ENCODE data around the gene NPY2R.

NPY2R gene, protein sequence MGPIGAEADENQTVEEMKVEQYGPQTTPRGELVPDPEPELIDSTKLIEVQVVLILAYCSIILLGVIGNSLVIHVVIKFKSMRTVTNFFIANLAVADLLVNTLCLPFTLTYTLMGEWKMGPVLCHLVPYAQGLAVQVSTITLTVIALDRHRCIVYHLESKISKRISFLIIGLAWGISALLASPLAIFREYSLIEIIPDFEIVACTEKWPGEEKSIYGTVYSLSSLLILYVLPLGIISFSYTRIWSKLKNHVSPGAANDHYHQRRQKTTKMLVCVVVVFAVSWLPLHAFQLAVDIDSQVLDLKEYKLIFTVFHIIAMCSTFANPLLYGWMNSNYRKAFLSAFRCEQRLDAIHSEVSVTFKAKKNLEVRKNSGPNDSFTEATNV

GRCh38 chr4:155208258-155209054 is at the start of gene NPY2R:
Gene NPY2R (plus strand): TSS chr4:155208636. CDS start chr4:155213940, 5,304 bp downstream.
- no peak for DNase-seq (ENCODE audit: low spot score)

DNA sequence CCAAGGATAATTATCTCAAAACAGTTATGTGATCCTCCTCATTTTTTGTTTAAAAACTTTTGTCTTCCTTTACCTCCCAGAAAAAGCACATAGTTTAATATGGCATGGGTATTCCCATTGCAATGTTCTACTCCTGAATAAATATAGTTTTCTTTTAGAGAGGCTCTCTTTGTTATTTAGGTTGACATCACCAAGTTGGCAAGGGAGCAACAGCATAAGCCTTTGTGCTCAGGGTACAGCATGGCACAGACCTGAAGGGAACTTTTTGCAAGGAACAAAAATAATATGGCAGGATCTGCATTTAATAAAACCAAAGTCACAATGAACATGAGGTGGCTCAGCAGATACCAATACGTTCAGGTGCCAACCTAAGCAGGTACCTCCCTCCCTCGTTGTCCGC is 47.1 kb upstream of the NPY2R start:
- DNase-seq (ENCODE audit: low spot score) = no peak

DNA sequence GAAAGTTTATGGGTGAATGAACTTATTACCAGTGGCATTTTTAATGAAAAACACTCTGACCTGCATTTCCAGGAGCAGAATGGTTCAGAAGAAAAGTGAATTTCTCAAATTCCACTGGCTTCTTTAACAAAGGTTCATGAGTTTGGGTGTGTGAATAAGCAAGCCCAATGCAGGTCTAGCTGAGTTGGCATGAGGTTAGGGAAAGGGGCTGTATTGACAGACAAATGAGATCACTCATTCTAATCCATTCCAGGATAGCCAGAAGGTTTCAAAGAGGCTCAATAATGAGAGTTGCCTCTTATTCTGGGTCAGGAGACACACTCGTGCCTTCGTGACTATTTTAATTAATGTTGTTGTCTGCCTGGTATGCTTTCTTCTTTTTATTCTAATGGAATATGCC is 43.7 kb upstream of the NPY2R start:
- no peak for DNase-seq (ENCODE audit: low spot score)

DNA sequence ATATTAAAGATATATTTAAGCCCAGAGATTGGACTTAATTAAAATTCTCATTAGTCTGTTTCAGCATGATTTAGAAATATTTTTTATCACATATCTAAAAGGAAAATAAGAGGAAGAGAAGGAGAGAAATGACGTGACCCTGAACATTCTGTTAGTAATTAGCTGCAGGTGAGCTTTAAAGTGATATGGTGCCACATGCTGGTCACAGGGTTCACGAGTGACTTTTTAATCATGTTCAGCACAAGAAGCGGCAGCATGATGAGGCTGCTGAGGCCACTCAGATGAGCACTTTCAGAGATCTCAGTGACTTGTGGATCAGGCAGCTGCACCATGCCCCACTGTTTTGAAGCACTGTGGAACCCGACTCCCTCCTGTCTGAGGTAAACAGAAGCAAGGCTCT is 37.9 kb upstream of the NPY2R start:
- DNase-seq (ENCODE audit: low spot score) = no peak

DNA sequence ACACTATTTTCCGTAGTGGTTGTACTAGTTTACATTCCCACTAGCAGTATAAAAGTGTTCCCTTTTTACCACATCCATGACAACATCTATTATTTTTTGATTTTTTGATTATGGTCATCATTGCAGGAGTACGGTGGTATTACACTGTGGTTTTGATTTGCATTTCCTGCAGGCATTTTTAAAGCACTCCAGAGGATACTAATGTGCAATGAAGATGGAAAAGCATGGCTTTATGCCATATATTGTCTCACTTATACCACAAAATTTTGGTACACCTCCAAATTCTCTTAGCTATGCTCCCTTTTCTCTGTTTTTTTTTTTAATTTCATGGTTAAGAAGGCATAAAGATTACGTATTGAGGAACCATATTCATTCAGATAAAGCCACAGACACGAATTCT is 35.1 kb upstream of the NPY2R start:
- DNase-seq (ENCODE audit: low spot score) = no peak

DNA sequence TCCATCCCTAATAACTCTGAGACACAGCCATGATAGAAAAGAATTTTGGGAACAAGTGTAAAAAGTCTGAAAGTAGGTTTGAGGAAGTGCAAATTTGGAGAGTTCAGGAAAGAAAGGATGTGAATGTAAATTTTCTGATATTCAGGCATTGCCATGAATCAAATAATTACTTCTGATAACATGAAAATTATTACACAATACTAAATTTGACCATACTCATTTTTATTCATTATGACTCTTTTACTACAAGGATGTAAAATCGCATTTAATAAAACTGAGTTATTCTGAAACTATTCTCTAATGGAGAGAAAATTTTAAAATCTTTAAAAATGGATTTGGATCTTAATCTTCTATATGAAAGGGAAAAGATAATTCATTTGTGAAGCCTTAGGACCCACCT is 33.8 kb upstream of the NPY2R start:
- DNase-seq (ENCODE audit: low spot score) = no peak

- DNase-seq (ENCODE audit: low spot score) = no peak
Measured at GRCh38 chr4:155179216-155179615, 29.2 kb upstream of the NPY2R start.

- no peak for DNase-seq (ENCODE audit: low spot score)
Measured at GRCh38 chr4:155186972-155187371, 21.5 kb upstream of the NPY2R start.

DNA sequence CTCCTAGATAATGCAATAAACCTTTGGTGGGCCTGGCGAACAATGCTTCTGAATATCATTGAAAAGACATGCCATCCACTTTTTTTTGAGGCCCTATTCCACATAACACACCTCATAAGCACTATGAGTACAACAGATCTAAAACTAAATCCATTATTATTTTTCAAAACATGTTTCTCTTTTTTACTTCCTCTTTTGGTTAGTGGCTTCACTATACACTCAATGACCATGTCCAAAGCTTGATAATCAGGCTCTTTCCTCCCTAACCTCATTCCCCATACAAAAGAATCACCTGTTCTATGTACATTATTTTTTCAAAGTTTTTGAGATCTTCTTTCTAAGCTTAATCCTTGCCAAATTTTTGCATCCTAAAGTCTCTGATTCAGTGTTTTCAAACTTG is 20.4 kb upstream of the NPY2R start:
- no peak for DNase-seq (ENCODE audit: low spot score)

- no peak for DNase-seq (ENCODE audit: low spot score)
Measured at GRCh38 chr4:155190099-155190498, 18.3 kb upstream of the NPY2R start.

DNA sequence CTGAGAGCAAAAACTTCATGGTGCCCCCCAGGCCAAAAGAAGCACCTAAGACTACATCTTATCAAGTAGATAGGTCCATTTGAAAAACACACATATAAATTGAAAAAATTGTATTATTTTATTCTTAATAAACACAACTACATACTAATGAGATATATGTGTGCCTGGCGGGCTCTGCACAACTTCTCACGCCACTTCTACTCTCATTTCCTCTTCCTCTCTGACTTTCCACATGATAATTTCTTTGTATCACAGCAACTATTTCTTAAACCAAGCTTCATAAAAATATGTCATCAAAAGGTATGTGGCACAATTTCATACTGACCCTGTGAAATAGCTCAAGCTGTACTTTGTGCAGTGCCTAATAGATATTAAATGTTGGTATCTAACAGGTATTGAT is 10.7 kb upstream of the NPY2R start:
- DNase-seq (ENCODE audit: low spot score) = no peak

DNA sequence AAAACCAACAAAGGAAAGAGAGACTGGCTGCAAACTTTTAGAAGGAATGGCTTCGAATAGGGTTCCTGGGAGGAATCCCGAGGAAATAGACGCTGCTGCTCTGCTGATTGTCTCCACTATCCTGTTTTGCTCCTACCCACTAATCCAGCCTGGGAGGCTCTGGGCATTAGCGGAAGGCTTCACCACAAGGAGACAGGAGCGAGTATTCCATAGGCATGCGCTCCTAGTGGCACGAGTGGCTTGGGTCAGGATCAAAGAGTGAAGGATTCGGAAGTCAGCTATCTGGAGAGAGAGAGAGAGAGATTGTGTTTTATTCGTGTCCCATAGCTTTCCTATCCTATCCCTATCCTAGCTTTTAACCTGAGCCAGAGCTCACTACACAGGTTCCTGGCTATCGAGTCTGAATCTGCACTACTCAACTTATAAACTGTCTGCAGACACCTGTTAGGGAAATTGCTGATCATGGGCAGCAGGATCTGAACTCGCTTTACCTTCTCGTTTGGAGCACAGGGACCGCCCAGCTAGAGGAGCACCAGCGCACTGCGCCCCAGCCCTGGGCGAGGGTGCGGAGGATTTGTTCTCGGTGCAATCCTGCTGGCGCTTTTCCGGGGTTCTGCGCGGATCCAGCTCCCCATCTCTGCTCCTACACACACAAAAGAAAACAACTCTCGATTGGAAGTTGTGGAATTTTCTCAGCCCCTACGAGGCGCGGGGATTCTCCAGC is 740 bp upstream of the NPY2R start:
- DNase-seq (ENCODE audit: low spot score) = no peak

DNA sequence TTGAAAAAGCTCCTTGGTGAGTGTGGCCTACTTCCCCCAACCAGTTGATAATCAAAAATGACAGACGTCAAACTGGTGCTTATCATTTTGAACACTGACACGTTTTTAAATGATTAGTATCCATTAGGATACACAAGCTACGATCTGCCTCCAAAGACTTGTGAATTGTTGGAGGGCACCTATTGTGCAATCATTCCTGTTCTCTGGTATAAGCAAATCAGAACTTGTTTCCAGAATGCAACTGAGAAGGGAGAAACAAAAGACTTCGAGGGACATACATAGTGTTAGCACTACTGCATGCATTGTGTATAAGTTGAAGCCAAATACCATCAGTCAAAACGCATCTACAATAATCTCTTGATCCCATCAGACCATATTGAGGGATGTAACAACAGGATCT is 11.6 kb downstream of the NPY2R start:
- no peak for DNase-seq (ENCODE audit: low spot score)

- DNase-seq (ENCODE audit: low spot score) = no peak
Measured at GRCh38 chr4:155227131-155227530, 18.7 kb downstream of the NPY2R start.

- no peak for DNase-seq (ENCODE audit: low spot score)
Measured at GRCh38 chr4:155228713-155229112, 20.3 kb downstream of the NPY2R start.

GRCh38 chr4:155232432-155232831 is 24.0 kb downstream of the NPY2R start:
- no peak for DNase-seq (ENCODE audit: low spot score)

DNA sequence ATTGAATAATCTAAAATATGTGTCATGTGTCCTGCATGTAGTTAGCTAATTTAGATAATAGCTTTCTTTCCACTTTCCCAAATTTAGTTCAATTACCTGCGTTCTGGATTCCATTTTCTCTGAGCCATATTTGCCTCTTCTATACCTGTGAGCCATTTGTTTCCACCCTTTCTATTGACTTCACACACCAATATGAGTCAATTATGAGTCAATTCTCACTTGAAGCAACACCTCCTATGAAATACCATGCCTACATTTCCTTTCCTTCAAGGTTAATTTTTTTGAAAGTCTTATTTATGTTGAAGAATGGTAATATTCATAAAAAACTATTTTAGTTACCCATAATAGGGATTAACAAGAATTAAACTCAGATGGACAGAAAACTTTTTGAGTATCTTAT is 25.8 kb downstream of the NPY2R start:
- DNase-seq (ENCODE audit: low spot score) = no peak

GRCh38 chr4:155237567-155237966 is 29.1 kb downstream of the NPY2R start:
- DNase-seq (ENCODE audit: low spot score) = no peak

- DNase-seq (ENCODE audit: low spot score) = no peak
Measured at GRCh38 chr4:155241225-155241624, 32.8 kb downstream of the NPY2R start.

GRCh38 chr4:155241664-155242063 is 33.2 kb downstream of the NPY2R start:
- DNase-seq (ENCODE audit: low spot score) = no peak

DNA sequence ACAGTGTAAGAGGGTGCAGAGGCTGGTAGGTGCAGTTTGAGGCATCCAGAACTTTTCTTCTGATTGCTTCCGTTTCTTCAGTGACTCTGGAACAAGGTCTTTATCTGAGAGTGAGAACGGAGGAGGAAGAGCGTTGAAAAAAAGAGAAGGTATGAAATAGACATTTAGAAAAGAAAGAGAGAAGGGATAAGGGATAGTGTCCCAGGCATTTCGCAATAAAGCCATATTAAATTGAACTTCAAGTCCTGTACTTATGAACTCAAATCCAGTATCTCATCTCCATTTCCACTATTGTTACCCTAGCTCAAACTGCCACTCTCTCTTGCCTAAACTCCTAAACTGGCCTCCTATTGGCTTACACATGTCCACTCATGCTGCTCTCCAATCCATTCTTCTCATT is 36.7 kb downstream of the NPY2R start:
- DNase-seq (ENCODE audit: low spot score) = no peak

- no peak for DNase-seq (ENCODE audit: low spot score)
Measured at GRCh38 chr4:155248002-155248896, 39.8 kb downstream of the NPY2R start.
